Progenitor cell of endocrine pancreas (in vitro differentiated cells): ENCODE results near the gene SLC12A1. TPM values are rescaled to one million over a fixed set of nuclear protein-coding genes. Genes with fewer than 3 reads are reported as not detected.
A peak's percentile ranks its signal among the peaks of the same experiment; 100 is the strongest.

Experiments used
- DNase-seq: peaks from one replicate; pipeline ENCODE4 v3.0.0; 2021; ENCODE audit warnings: low spot score; ENCODE audit not compliant: unreplicated experiment
- H3K27ac Mint-ChIP-seq: 2 replicates; pipeline ENCODE4 v1.8.0; 2021; ENCODE audit warnings: mild to moderate bottlenecking, moderate library complexity, mixed read lengths
- H3K27me3 Mint-ChIP-seq: 2 replicates; pipeline ENCODE4 v1.8.0; 2021; ENCODE audit warnings: mixed read lengths
- H3K36me3 Mint-ChIP-seq: 2 replicates; pipeline ENCODE4 v1.8.0; 2022; ENCODE audit warnings: mixed read lengths; ENCODE audit not compliant: insufficient read depth
- H3K4me1 Mint-ChIP-seq: 2 replicates; pipeline ENCODE4 v1.8.0; 2021; ENCODE audit warnings: low read depth, mixed read lengths
- H3K4me3 Mint-ChIP-seq: 2 replicates; pipeline ENCODE4 v1.8.0; 2021; ENCODE audit warnings: low read depth, mild to moderate bottlenecking, moderate library complexity, mixed read lengths
- H3K9me3 Mint-ChIP-seq: 2 replicates; pipeline ENCODE4 v1.8.0; 2021; ENCODE audit warnings: low read depth, mixed read lengths
- CTCF ChIP-seq: fragments of 200-600 bp; sonication (generic); IDR thresholded peaks from one replicate; pipeline ENCODE4 v1.5.0; 2021; ENCODE audit warnings: antibody characterized with exemption, mild to moderate bottlenecking; ENCODE audit not compliant: unreplicated experiment
- long read RNA-seq: library from polyadenylated mRNA; unstranded; transcript quantifications from one replicate; pipeline ENCODE4 v2.0.0, GENCODE V29; 2020
- total RNA-seq: library from RNA; stranded (reverse); gene quantifications from 2 replicates; pipeline ENCODE4 v1.2.1, GENCODE V29; 2021

Gene SLC12A1
- 0.16 TPM in 1 of 2 replicates, not detected in the other for total RNA-seq
- long read RNA-seq, partial matches to known transcripts = 0 of 2 reads
- long read RNA-seq, other reads (novel, unspliced or antisense) = 2 of 2 reads

DNA sequence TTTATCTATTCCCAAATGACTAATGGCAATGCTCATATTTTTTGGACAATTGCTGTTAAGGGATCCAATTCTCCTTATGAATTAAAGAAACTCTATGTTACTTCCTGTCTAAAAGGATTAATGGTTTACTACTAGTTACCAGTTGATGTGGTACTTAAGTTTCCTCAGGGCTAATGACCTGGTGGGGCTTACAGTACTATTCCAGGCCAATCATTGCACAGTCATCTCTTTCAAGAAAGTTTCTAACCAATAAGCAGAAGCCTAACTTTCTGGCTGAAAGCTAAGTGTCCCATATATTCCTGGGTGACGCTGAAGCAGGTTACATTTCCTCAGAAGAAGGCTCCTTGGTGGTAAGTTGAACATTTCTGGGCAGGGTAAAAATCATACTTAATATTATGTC is at the start of gene SLC12A1:
SLC12A1 (plus strand) TSS at position 322 of the 400 bp plus-strand sequence. CDS start 1,418 bp downstream, outside the sequence.
- Mint-ChIP-seq H3K27ac (no peak within 1 kb of the TSS), H3K9me3 (no peaks in the 10 kb centered on the region), H3K4me3 (no peak within 1 kb of the TSS), H3K36me3 (no peaks in the 10 kb centered on the region), H3K4me1 (no peaks in the 10 kb centered on the region), H3K27me3 (peaks cover 7% of the 10 kb centered on the region)
- DNase-seq = no peak
- TF ChIP-seq CTCF = no peak

DNA sequence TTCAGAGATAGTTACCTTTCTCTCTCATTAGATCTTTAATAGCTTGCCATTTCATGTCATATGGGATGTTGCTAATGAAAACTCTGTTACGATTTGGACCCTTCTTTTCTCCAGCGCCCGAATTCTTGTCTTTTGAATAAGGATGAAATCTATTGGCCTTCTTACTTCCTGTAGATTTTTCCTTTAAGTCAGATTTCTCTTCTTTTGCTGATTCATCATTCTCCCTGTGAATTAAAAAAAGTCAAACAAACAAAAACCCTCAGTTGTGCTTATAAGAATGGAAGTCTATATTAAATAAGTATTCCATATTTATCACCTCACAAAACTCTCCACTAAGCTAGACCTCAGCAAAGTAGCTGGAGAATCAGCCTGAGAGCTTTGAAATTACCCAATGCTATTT is 37.5 kb upstream of the SLC12A1 start:
- Mint-ChIP-seq H3K4me1 (peaks cover 19% of the 10 kb centered on the region), H3K36me3 (peaks cover 41% of the 10 kb centered on the region), H3K4me3 (no peak overlapping the region), H3K27ac (no peak overlapping the region), H3K27me3 (no peaks in the 10 kb centered on the region), H3K9me3 (peaks cover 19% of the 10 kb centered on the region)
- DNase-seq = no peak
- no peak for TF ChIP-seq CTCF

- Mint-ChIP-seq H3K27me3 (no peaks in the 10 kb centered on the region), H3K36me3 (peaks cover 50% of the 10 kb centered on the region), H3K9me3 (peaks cover 35% of the 10 kb centered on the region), H3K4me1 (peaks cover 19% of the 10 kb centered on the region), H3K4me3 (no peak overlapping the region), H3K27ac (peak overlapping the region; percentile 31)
- TF ChIP-seq CTCF = no peak
- no peak for DNase-seq
Observed at GRCh38 chr15:48170981-48171380, 35.1 kb upstream of the SLC12A1 start.

DNA sequence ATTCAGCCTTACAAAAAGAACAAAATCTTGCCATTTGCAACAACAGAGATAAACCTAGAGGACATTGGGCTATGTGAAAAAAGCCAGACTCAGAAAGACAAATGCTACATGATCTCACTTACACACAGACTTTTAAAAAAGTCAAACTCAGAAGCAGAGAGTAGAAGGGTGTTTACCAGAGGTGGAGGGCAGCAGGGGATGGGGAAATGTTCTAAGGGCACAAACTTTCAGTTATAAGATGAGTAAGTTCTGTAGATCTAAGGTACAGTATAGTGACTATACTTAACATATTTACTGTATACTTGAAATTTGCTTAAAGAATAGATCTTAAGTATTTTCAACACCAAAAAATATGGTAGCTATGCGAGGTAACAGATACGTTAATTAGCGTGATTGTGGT is 31.0 kb upstream of the SLC12A1 start:
- Mint-ChIP-seq H3K27ac (no peak overlapping the region), H3K36me3 (peaks cover 33% of the 10 kb centered on the region), H3K27me3 (no peaks in the 10 kb centered on the region), H3K4me3 (no peak overlapping the region), H3K4me1 (peaks cover 17% of the 10 kb centered on the region), H3K9me3 (peaks cover 35% of the 10 kb centered on the region)
- no peak for TF ChIP-seq CTCF
- DNase-seq = no peak

DNA sequence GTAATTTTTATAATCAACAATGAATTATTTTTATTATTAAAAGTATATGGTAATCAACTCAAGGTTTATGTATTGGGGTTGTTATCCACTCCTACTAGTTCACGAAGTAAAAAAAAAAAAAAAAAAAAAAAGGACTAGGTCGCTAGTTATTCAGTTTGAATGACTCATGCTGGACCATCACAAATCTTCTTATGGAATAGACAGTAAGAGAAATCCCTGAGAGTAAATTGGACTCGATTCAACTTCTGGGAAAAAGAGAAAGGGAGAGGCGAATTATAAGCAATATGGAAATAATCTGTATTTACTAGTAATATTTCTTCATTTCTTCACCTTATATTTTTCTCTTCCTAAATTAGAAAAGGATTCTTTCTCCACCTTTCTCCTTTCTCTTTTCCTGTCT is 30.0 kb upstream of the SLC12A1 start:
- H3K4me1 Mint-ChIP-seq = peaks cover 12% of the 10 kb centered on the region
- peaks cover 33% of the 10 kb centered on the region for H3K36me3 Mint-ChIP-seq
- peaks cover 35% of the 10 kb centered on the region for H3K9me3 Mint-ChIP-seq
- H3K27ac Mint-ChIP-seq = no peak overlapping the region
- no peak for TF ChIP-seq CTCF
- no peaks in the 10 kb centered on the region for H3K27me3 Mint-ChIP-seq
- no peak overlapping the region for H3K4me3 Mint-ChIP-seq
- DNase-seq = no peak
